ENCODE measurements around the gene TMEM138.

DNA sequence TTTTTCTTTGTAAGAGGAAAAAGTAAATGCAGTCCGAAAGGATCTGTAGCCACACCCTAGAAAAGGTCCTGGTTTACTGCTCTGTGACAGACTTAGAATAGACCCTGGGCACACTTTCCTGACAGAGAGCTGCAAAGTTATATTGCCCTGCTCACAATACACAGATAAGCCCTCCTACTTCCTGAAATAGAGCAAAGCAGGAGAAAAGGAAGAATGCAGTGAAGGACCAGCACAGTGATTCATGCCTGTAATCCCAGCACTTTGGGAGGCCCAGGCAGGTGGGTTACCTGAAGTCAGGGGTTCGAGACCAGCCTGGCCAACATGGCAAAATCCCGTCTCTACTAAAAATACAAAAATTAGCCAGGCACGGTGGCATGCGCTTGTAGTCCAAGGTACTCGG is 2.7 kb upstream of the TMEM138 start:
- TF ChIP-seq, protein P1, sequence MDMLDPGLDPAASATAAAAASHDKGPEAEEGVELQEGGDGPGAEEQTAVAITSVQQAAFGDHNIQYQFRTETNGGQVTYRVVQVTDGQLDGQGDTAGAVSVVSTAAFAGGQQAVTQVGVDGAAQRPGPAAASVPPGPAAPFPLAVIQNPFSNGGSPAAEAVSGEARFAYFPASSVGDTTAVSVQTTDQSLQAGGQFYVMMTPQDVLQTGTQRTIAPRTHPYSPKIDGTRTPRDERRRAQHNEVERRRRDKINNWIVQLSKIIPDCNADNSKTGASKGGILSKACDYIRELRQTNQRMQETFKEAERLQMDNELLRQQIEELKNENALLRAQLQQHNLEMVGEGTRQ (IDR thresholded peaks at IDR 0.05; ENCODE audit: low read depth, low read length), result no peak
- TF ChIP-seq, protein P2, sequence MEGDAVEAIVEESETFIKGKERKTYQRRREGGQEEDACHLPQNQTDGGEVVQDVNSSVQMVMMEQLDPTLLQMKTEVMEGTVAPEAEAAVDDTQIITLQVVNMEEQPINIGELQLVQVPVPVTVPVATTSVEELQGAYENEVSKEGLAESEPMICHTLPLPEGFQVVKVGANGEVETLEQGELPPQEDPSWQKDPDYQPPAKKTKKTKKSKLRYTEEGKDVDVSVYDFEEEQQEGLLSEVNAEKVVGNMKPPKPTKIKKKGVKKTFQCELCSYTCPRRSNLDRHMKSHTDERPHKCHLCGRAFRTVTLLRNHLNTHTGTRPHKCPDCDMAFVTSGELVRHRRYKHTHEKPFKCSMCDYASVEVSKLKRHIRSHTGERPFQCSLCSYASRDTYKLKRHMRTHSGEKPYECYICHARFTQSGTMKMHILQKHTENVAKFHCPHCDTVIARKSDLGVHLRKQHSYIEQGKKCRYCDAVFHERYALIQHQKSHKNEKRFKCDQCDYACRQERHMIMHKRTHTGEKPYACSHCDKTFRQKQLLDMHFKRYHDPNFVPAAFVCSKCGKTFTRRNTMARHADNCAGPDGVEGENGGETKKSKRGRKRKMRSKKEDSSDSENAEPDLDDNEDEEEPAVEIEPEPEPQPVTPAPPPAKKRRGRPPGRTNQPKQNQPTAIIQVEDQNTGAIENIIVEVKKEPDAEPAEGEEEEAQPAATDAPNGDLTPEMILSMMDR (conservative IDR thresholded peaks at IDR 0.05; ENCODE audit: low read depth, low read length), result no peak
- no peak for TF ChIP-seq BHLHE40 (IDR thresholded peaks at IDR 0.05; ENCODE audit: low read depth, low read length)
- no peak for TF ChIP-seq POLR2A (IDR thresholded peaks at IDR 0.05; ENCODE audit: low read depth, low read length)
- TF ChIP-seq MAFK (IDR thresholded peaks at IDR 0.05; ENCODE audit: low read depth, low read length), result no peak
- TF ChIP-seq SMC3 (IDR thresholded peaks at IDR 0.05; ENCODE audit: low read depth, low read length), result no peak
- TF ChIP-seq, protein P3, sequence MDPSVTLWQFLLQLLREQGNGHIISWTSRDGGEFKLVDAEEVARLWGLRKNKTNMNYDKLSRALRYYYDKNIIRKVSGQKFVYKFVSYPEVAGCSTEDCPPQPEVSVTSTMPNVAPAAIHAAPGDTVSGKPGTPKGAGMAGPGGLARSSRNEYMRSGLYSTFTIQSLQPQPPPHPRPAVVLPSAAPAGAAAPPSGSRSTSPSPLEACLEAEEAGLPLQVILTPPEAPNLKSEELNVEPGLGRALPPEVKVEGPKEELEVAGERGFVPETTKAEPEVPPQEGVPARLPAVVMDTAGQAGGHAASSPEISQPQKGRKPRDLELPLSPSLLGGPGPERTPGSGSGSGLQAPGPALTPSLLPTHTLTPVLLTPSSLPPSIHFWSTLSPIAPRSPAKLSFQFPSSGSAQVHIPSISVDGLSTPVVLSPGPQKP (IDR thresholded peaks at IDR 0.05; ENCODE audit: borderline replicate concordance, low read depth, low read length), result no peak
- no peak for TF ChIP-seq RCOR1 (IDR thresholded peaks at IDR 0.05; ENCODE audit: insufficient replicate concordance, low read length)
- no peak for TF ChIP-seq CEBPB (IDR thresholded peaks at IDR 0.05; ENCODE audit: low read depth, low read length)
- no peak for TF ChIP-seq MAZ (IDR thresholded peaks at IDR 0.05; ENCODE audit: borderline replicate concordance, low read depth, low read length)
- no peak for TF ChIP-seq RAD21 (IDR thresholded peaks at IDR 0.05; ENCODE audit: low read length)
- TF ChIP-seq NFE2L2 (IDR thresholded peaks at IDR 0.05; ENCODE audit: low read depth, low read length), result no peak

Data from IMR-90 (cell line).